T-helper 22 cell (primary cell): ENCODE data around the gene BTBD9.
"Not testable (repeated sequence)": the region's sequence is repeated elsewhere in the genome, so short reads cannot be mapped to it uniquely, and the experiment has no call there.

Experiments used
- DNase-seq: peaks from one replicate; pipeline ENCODE4 v3.0.0-alpha.2; 2020; ENCODE audit warnings: low read depth

BTBD9 gene

GRCh38 chr6:38378801-38379200, 260.9 kb downstream of the BTBD9 start:
- no peak for DNase-seq

GRCh38 chr6:38375937-38376336, 263.8 kb downstream of the BTBD9 start:
- no peak for DNase-seq

- no peak for DNase-seq
Observed at GRCh38 chr6:38375341-38375740, 264.4 kb downstream of the BTBD9 start.

GRCh38 chr6:38371881-38372280, 267.8 kb downstream of the BTBD9 start:
- no peak for DNase-seq

- DNase-seq, result no peak
Observed at GRCh38 chr6:38370653-38371601, 268.8 kb downstream of the BTBD9 start.

GRCh38 chr6:38367231-38367630, 272.5 kb downstream of the BTBD9 start:
- no peak for DNase-seq

- no peak for DNase-seq
Observed at GRCh38 chr6:38366234-38366633, 273.5 kb downstream of the BTBD9 start.

GRCh38 chr6:38364775-38365174, 275.0 kb downstream of the BTBD9 start:
- DNase-seq, result no peak

- DNase-seq, result no peak
Observed at GRCh38 chr6:38364127-38364526, 275.6 kb downstream of the BTBD9 start.

GRCh38 chr6:38355519-38355918, 284.2 kb downstream of the BTBD9 start:
- DNase-seq, result no peak

GRCh38 chr6:38354905-38355304, 284.8 kb downstream of the BTBD9 start:
- no peak for DNase-seq

- DNase-seq, result no peak
Observed at GRCh38 chr6:38354037-38354381, 285.7 kb downstream of the BTBD9 start.

GRCh38 chr6:38353310-38354036, 286.3 kb downstream of the BTBD9 start:
- DNase-seq, result no peak

- DNase-seq, result no peak
Observed at GRCh38 chr6:38352636-38353035, 287.1 kb downstream of the BTBD9 start.

GRCh38 chr6:38350942-38351341, 288.8 kb downstream of the BTBD9 start:
- no peak for DNase-seq

GRCh38 chr6:38350220-38350619, 289.5 kb downstream of the BTBD9 start:
- no peak for DNase-seq

- DNase-seq, result no peak
Observed at GRCh38 chr6:38349795-38350194, 289.9 kb downstream of the BTBD9 start.

- DNase-seq, result no peak
Observed at GRCh38 chr6:38349221-38349620, 290.5 kb downstream of the BTBD9 start.

- no peak for DNase-seq
Observed at GRCh38 chr6:38348371-38348770, 291.4 kb downstream of the BTBD9 start.

GRCh38 chr6:38347829-38348228, 291.9 kb downstream of the BTBD9 start:
- DNase-seq, result not testable (repeated sequence)

- DNase-seq, result no peak
Observed at GRCh38 chr6:38346291-38347079, 293.2 kb downstream of the BTBD9 start.

- no peak for DNase-seq
Observed at GRCh38 chr6:38345586-38345985, 294.1 kb downstream of the BTBD9 start.

- no peak for DNase-seq
Observed at GRCh38 chr6:38341496-38341895, 298.2 kb downstream of the BTBD9 start.
